ENCODE measurements around the gene USP7.

The USP7 gene

GRCh38 chr16:8894736-8895334, 68.9 kb downstream of the USP7 start:
- DNase-seq (ENCODE audit: low spot score) = no peak
- no peak overlapping the region for H4K91ac ChIP-seq (ENCODE audit: low read depth, low read length, poor library complexity)
- H4K8ac ChIP-seq (ENCODE audit: low read depth, low read length) = no peak overlapping the region
- H3K9me3 ChIP-seq (replicated peaks in 1 of 2; ENCODE audit: control insufficient read depth in 2 of 2, insufficient read depth in 1 of 2, low read depth in 1 of 2, low read length in 2 of 2) = no peaks in the 10 kb centered on the region
- H3K14ac ChIP-seq (ENCODE audit: low read length) = no peak overlapping the region
- peaks cover 6 to 8% of the 10 kb centered on the region in 2 donors for H3K4me1 ChIP-seq (ENCODE audit: control insufficient read depth in 2 of 2, insufficient read depth in 1 of 2, low read depth in 1 of 2, low read length in 2 of 2)
- H3K9ac ChIP-seq (ENCODE audit: low read depth, low read length, poor library complexity) = no peak overlapping the region
- no peak overlapping the region for H2BK12ac ChIP-seq (ENCODE audit: low read length)
- no peak overlapping the region for H2AK5ac ChIP-seq (ENCODE audit: low read depth, low read length)
- no peak overlapping the region for H3K27ac ChIP-seq (replicated peaks; ENCODE audit: low read length)
- no CpG with 5 or more reads among the region's 21 CpGs for WGBS, 2 donors (ENCODE audit: extremely low coverage in 2 of 2, insufficient read length in 2 of 2, insufficient replicate concordance in 1 of 2)
- no peak overlapping the region for H3K4me3 ChIP-seq (ENCODE audit: low read length in 2 of 2)
- H3K4me2 ChIP-seq (ENCODE audit: insufficient read depth, low read length, poor library complexity, severe bottlenecking) = no peak overlapping the region
- no peak overlapping the region for H3K18ac ChIP-seq (ENCODE audit: low read length)
- no peak overlapping the region for H3K23ac ChIP-seq (ENCODE audit: low read depth, low read length, poor library complexity)
- H2BK120ac ChIP-seq (ENCODE audit: low read depth, low read length) = no peak overlapping the region
- no peaks in the 10 kb centered on the region for H3K79me1 ChIP-seq (ENCODE audit: low read depth, low read length)
- H3K4ac ChIP-seq (ENCODE audit: low read length) = no peak overlapping the region
- no peak overlapping the region for H2BK5ac ChIP-seq (ENCODE audit: low read length)
- H2BK15ac ChIP-seq (ENCODE audit: low read length) = no peak overlapping the region
- peaks cover 55 to 99% of the 10 kb centered on the region in 2 donors for H3K36me3 ChIP-seq (replicated peaks in 1 of 2; ENCODE audit: control insufficient read depth in 2 of 2, insufficient read depth in 2 of 2, low read length in 2 of 2)
- H3K27me3 ChIP-seq (ENCODE audit: control insufficient read depth in 3 of 3, insufficient read depth in 3 of 3, low read depth in 1 of 3, low read length in 3 of 3) = no peaks in the 10 kb centered on the region
- no peak overlapping the region for H2AFZ ChIP-seq (ENCODE audit: low read length)

DNA sequence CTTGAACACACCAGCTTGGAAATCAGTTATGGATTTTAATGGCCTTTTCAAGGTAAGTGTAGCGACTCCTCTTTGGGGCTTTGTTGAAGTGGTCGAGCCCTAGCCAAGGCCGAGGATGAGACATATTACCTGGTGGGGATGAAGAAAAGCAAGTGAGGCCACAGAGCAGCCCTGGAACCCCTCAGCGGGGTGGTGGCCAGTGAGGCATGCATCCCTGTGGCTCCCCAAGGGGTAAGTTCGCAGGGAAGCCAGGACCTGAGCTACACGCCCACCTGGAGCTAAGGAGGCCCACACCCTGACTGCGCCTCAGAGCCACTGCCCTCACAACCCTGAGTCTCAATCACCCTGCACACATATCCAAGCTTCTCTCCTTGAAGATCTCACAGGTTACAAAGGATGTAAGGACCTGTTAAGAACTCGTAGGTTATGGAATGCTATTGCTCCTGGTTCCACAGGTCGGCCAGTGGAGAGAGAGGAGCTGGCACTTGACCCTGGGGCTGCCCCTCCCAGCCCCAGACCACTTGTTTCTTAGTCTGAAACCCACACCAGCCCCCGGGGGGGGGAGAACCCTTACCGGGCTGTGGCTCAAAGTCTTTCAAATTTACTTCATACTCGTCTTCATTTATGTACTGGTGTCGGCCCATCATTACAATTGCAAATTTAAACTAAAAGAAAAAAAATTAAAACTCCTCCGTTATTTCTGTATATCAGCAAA, 69.6 kb downstream of the USP7 start:
- peaks cover 51 to 99% of the 10 kb centered on the region in 2 donors for H3K36me3 ChIP-seq (replicated peaks in 1 of 2; ENCODE audit: control insufficient read depth in 2 of 2, insufficient read depth in 2 of 2, low read length in 2 of 2)

DNA sequence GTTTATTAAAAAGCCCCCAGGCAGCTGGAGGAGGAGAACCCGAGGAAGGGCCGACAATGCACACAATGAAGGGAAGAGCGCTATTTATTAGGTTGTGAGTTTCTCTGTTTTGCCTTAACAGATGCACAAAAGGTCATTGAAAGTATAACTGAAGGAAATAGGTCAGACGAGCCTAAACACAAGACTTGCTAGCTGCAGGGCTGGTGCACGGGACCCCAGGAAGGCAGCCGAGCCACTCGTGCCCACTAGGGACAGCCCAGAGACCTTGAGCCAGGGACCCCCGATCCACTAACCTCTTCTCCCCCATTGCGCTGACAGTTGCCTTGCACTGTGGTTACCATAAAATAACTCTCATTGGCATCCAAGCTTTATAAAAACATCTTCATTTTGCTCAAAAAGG, 70.3 kb downstream of the USP7 start:
- H3K4me2 ChIP-seq (ENCODE audit: insufficient read depth, low read length, poor library complexity, severe bottlenecking) = no peak overlapping the region
- no peak overlapping the region for H4K8ac ChIP-seq (ENCODE audit: low read depth, low read length)
- H2BK15ac ChIP-seq (ENCODE audit: low read length) = no peak overlapping the region
- H3K36me3 ChIP-seq (replicated peaks in 1 of 2; ENCODE audit: control insufficient read depth in 2 of 2, insufficient read depth in 2 of 2, low read length in 2 of 2) = peaks cover 49 to 99% of the 10 kb centered on the region in 2 donors
- no peak overlapping the region for H3K9ac ChIP-seq (ENCODE audit: low read depth, low read length, poor library complexity)
- no peak overlapping the region for H3K18ac ChIP-seq (ENCODE audit: low read length)
- no peak overlapping the region for H2AK5ac ChIP-seq (ENCODE audit: low read depth, low read length)
- H2BK5ac ChIP-seq (ENCODE audit: low read length) = no peak overlapping the region
- no peak overlapping the region for H3K4me3 ChIP-seq (ENCODE audit: low read length in 2 of 2)
- H3K14ac ChIP-seq (ENCODE audit: low read length) = no peak overlapping the region
- peaks cover 6 to 8% of the 10 kb centered on the region in 2 donors for H3K4me1 ChIP-seq (ENCODE audit: control insufficient read depth in 2 of 2, insufficient read depth in 1 of 2, low read depth in 1 of 2, low read length in 2 of 2)
- WGBS, 2 donors (ENCODE audit: extremely low coverage in 2 of 2, insufficient read length in 2 of 2, insufficient replicate concordance in 1 of 2) = no CpG with 5 or more reads among the region's 9 CpGs
- H2AFZ ChIP-seq (ENCODE audit: low read length) = no peak overlapping the region
- H3K4ac ChIP-seq (ENCODE audit: low read length) = no peak overlapping the region
- no peak overlapping the region for H2BK120ac ChIP-seq (ENCODE audit: low read depth, low read length)
- H2BK12ac ChIP-seq (ENCODE audit: low read length) = no peak overlapping the region
- H4K91ac ChIP-seq (ENCODE audit: low read depth, low read length, poor library complexity) = no peak overlapping the region
- H3K79me1 ChIP-seq (ENCODE audit: low read depth, low read length) = no peaks in the 10 kb centered on the region
- no peak for DNase-seq (ENCODE audit: low spot score)
- no peaks in the 10 kb centered on the region for H3K9me3 ChIP-seq (replicated peaks in 1 of 2; ENCODE audit: control insufficient read depth in 2 of 2, insufficient read depth in 1 of 2, low read depth in 1 of 2, low read length in 2 of 2)
- H3K27me3 ChIP-seq (ENCODE audit: control insufficient read depth in 3 of 3, insufficient read depth in 3 of 3, low read depth in 1 of 3, low read length in 3 of 3) = no peaks in the 10 kb centered on the region
- no peak overlapping the region for H3K23ac ChIP-seq (ENCODE audit: low read depth, low read length, poor library complexity)
- H3K27ac ChIP-seq (replicated peaks; ENCODE audit: low read length) = no peak overlapping the region

More for the DNA sequence above, 69.6 kb downstream of the USP7 start:
- Histone ChIP-seq H4K91ac (ENCODE audit: low read depth, low read length, poor library complexity) (no peak overlapping the region), H3K4ac (ENCODE audit: low read length) (no peak overlapping the region), H3K23ac (ENCODE audit: low read depth, low read length, poor library complexity) (no peak overlapping the region), H2AFZ (ENCODE audit: low read length) (no peak overlapping the region), H4K8ac (ENCODE audit: low read depth, low read length) (no peak overlapping the region), H2BK120ac (ENCODE audit: low read depth, low read length) (no peak overlapping the region), H3K18ac (ENCODE audit: low read length) (no peak overlapping the region), H3K4me3 (ENCODE audit: low read length in 2 of 2) (no peak overlapping the region), H3K14ac (ENCODE audit: low read length) (no peak overlapping the region), H3K9ac (ENCODE audit: low read depth, low read length, poor library complexity) (no peak overlapping the region), H3K79me1 (ENCODE audit: low read depth, low read length) (no peaks in the 10 kb centered on the region), H2BK12ac (ENCODE audit: low read length) (no peak overlapping the region), H2AK5ac (ENCODE audit: low read depth, low read length) (no peak overlapping the region), H3K4me2 (ENCODE audit: insufficient read depth, low read length, poor library complexity, severe bottlenecking) (no peak overlapping the region), H3K27ac (replicated peaks; ENCODE audit: low read length) (no peak overlapping the region), H3K9me3 (replicated peaks in 1 of 2; ENCODE audit: control insufficient read depth in 2 of 2, insufficient read depth in 1 of 2, low read depth in 1 of 2, low read length in 2 of 2) (no peaks in the 10 kb centered on the region), H3K4me1 (ENCODE audit: control insufficient read depth in 2 of 2, insufficient read depth in 1 of 2, low read depth in 1 of 2, low read length in 2 of 2) (peaks cover 6 to 8% of the 10 kb centered on the region in 2 donors), H2BK5ac (ENCODE audit: low read length) (no peak overlapping the region), H2BK15ac (ENCODE audit: low read length) (no peak overlapping the region), H3K27me3 (ENCODE audit: control insufficient read depth in 3 of 3, insufficient read depth in 3 of 3, low read depth in 1 of 3, low read length in 3 of 3) (no peaks in the 10 kb centered on the region)
- DNase-seq (ENCODE audit: low spot score) = no peak
- WGBS, 2 donors (ENCODE audit: extremely low coverage in 2 of 2, insufficient read length in 2 of 2, insufficient replicate concordance in 1 of 2) = no CpG with 5 or more reads among the region's 14 CpGs

GRCh38 chr16:8892101-8892575, 71.6 kb downstream of the USP7 start:
- no peak overlapping the region for H3K18ac ChIP-seq (ENCODE audit: low read length)
- H3K9ac ChIP-seq (ENCODE audit: low read depth, low read length, poor library complexity) = no peak overlapping the region
- peaks cover 49 to 99% of the 10 kb centered on the region in 2 donors for H3K36me3 ChIP-seq (replicated peaks in 1 of 2; ENCODE audit: control insufficient read depth in 2 of 2, insufficient read depth in 2 of 2, low read length in 2 of 2)
- H3K4me2 ChIP-seq (ENCODE audit: insufficient read depth, low read length, poor library complexity, severe bottlenecking) = no peak overlapping the region
- no peaks in the 10 kb centered on the region for H3K27me3 ChIP-seq (ENCODE audit: control insufficient read depth in 3 of 3, insufficient read depth in 3 of 3, low read depth in 1 of 3, low read length in 3 of 3)
- no peak overlapping the region for H2AK5ac ChIP-seq (ENCODE audit: low read depth, low read length)
- H2BK120ac ChIP-seq (ENCODE audit: low read depth, low read length) = no peak overlapping the region
- no peak overlapping the region for H2AFZ ChIP-seq (ENCODE audit: low read length)
- peak overlapping the region; percentile 51 for H3K23ac ChIP-seq (ENCODE audit: low read depth, low read length, poor library complexity)
- H3K4me3 ChIP-seq (ENCODE audit: low read length in 2 of 2) = peak overlapping the region in 1 of 2 donors; percentile 37
- no peak overlapping the region for H4K8ac ChIP-seq (ENCODE audit: low read depth, low read length)
- DNase-seq (ENCODE audit: low spot score) = no peak
- no peaks in the 10 kb centered on the region for H3K79me1 ChIP-seq (ENCODE audit: low read depth, low read length)
- H2BK5ac ChIP-seq (ENCODE audit: low read length) = no peak overlapping the region
- peaks cover 6 to 8% of the 10 kb centered on the region in 2 donors for H3K4me1 ChIP-seq (ENCODE audit: control insufficient read depth in 2 of 2, insufficient read depth in 1 of 2, low read depth in 1 of 2, low read length in 2 of 2)
- WGBS, 2 donors (ENCODE audit: extremely low coverage in 2 of 2, insufficient read length in 2 of 2, insufficient replicate concordance in 1 of 2) = no CpG with 5 or more reads among the region's 16 CpGs
- H3K14ac ChIP-seq (ENCODE audit: low read length) = no peak overlapping the region
- no peak overlapping the region for H2BK15ac ChIP-seq (ENCODE audit: low read length)
- H3K4ac ChIP-seq (ENCODE audit: low read length) = no peak overlapping the region
- peak overlapping the region; percentile 25 for H3K27ac ChIP-seq (replicated peaks; ENCODE audit: low read length)
- H3K9me3 ChIP-seq (replicated peaks in 1 of 2; ENCODE audit: control insufficient read depth in 2 of 2, insufficient read depth in 1 of 2, low read depth in 1 of 2, low read length in 2 of 2) = peaks cover 0 to 2% of the 10 kb centered on the region in 2 donors
- H4K91ac ChIP-seq (ENCODE audit: low read depth, low read length, poor library complexity) = no peak overlapping the region
- no peak overlapping the region for H2BK12ac ChIP-seq (ENCODE audit: low read length)
